ENCODE data around the gene CREB1. TPM values are rescaled to one million over a fixed set of nuclear protein-coding genes. Genes with fewer than 3 reads are reported as not detected.

CREB1 gene
- total and polyA plus RNA-seq, 2 donors (not counting 1 experiment from before 2014, with no cell fraction given): 37.7 to 47.4 TPM

DNA sequence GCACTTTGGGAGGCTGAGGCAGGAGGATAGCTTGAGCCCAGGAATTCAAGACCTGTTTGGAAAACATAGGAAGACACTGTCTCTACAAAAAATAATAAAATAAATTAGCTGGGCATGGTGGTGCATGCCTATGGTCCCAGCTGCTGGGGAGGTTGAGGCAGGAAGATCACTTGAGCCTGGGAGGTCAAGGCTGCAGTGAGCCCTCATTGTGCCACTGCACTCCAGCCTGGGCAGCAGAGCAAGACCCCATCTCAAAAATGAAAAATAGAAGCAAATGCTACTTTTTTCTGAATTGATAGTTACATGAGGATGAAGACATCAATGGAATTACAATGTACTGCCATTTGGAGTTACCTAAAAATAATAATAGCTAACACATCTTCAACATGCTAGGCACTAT lies 63.5 kb downstream of the CREB1 start:
- Histone ChIP-seq H3K36me3 (ENCODE audit: control insufficient read depth, insufficient read depth, low read length) (no peaks in the 10 kb centered on the region), H2AFZ (ENCODE audit: low read length) (no peak overlapping the region), H3K27ac (ENCODE audit: insufficient read depth, low read length) (no peak overlapping the region), H3K9me3 (ENCODE audit: control insufficient read depth, insufficient read depth, low read depth, low read length) (no peaks in the 10 kb centered on the region), H3K4me2 (ENCODE audit: extremely low read depth, insufficient read depth, low read length) (no peak overlapping the region), H3K4me1 (ENCODE audit: control insufficient read depth, extremely low read depth, insufficient read depth, low read length) (no peaks in the 10 kb centered on the region), H4K20me1 (ENCODE audit: control insufficient read depth, extremely low read depth, insufficient read depth, low read length) (no peaks in the 10 kb centered on the region), H3K9ac (ENCODE audit: insufficient read depth, low read length) (no peak overlapping the region), H3K4me3 (replicated peaks in 1 of 4; ENCODE audit: control extremely low read depth in 1 of 4, insufficient read depth in 1 of 4, low read depth in 3 of 4, low read length in 4 of 4) (no peak overlapping the region), H3K79me2 (ENCODE audit: control insufficient read depth, insufficient read depth, low read length) (no peaks in the 10 kb centered on the region), H3K27me3 (ENCODE audit: control insufficient read depth, insufficient read depth, low read length) (no peaks in the 10 kb centered on the region)
- TF ChIP-seq EZH2 (IDR thresholded peaks at IDR 0.05; ENCODE audit: low read length, missing control alignments): no peak
- TF ChIP-seq, protein P1, sequence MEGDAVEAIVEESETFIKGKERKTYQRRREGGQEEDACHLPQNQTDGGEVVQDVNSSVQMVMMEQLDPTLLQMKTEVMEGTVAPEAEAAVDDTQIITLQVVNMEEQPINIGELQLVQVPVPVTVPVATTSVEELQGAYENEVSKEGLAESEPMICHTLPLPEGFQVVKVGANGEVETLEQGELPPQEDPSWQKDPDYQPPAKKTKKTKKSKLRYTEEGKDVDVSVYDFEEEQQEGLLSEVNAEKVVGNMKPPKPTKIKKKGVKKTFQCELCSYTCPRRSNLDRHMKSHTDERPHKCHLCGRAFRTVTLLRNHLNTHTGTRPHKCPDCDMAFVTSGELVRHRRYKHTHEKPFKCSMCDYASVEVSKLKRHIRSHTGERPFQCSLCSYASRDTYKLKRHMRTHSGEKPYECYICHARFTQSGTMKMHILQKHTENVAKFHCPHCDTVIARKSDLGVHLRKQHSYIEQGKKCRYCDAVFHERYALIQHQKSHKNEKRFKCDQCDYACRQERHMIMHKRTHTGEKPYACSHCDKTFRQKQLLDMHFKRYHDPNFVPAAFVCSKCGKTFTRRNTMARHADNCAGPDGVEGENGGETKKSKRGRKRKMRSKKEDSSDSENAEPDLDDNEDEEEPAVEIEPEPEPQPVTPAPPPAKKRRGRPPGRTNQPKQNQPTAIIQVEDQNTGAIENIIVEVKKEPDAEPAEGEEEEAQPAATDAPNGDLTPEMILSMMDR (conservative IDR thresholded peaks at IDR 0.05 in 1 of 2, IDR thresholded peaks at IDR 0.05 in 1 of 2; ENCODE audit: low read depth in 1 of 2, low read length in 2 of 2): no peak
- no peak for DNase-seq (ENCODE audit: low read depth in 2 of 2)

DNA sequence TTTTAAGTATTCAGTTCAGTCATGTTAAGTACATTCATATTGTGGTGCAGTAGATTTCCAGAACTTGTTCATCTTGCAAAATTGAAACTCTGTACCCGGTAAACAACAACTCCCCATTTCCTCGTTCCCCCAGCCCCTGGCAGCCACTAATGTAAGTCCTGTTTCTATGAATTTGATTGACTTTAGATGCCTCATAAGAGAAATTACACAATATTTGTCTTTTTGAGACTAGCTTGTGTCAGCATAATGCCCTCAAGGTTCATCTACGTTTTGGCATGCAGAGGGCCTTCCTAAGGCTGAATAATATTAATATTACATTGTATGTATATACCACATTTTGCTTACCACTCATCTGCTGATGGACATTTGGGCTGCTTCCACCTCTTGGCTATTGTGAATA lies 64.5 kb downstream of the CREB1 start:
- no peak overlapping the region for H3K4me3 ChIP-seq (replicated peaks in 1 of 4; ENCODE audit: control extremely low read depth in 1 of 4, insufficient read depth in 1 of 4, low read depth in 3 of 4, low read length in 4 of 4)
- no peak overlapping the region for H3K9ac ChIP-seq (ENCODE audit: insufficient read depth, low read length)
- H3K27me3 ChIP-seq (ENCODE audit: control insufficient read depth, insufficient read depth, low read length): no peaks in the 10 kb centered on the region
- no peaks in the 10 kb centered on the region for H3K4me1 ChIP-seq (ENCODE audit: control insufficient read depth, extremely low read depth, insufficient read depth, low read length)
- H3K9me3 ChIP-seq (ENCODE audit: control insufficient read depth, insufficient read depth, low read depth, low read length): no peaks in the 10 kb centered on the region
- no peak for TF ChIP-seq EZH2 (IDR thresholded peaks at IDR 0.05; ENCODE audit: low read length, missing control alignments)
- TF ChIP-seq, protein P1 (conservative IDR thresholded peaks at IDR 0.05 in 1 of 2, IDR thresholded peaks at IDR 0.05 in 1 of 2; ENCODE audit: low read depth in 1 of 2, low read length in 2 of 2): no peak
- H3K36me3 ChIP-seq (ENCODE audit: control insufficient read depth, insufficient read depth, low read length): no peaks in the 10 kb centered on the region
- no peak overlapping the region for H3K27ac ChIP-seq (ENCODE audit: insufficient read depth, low read length)
- no peak for DNase-seq (ENCODE audit: low read depth in 2 of 2)
- H2AFZ ChIP-seq (ENCODE audit: low read length): no peak overlapping the region
- no peaks in the 10 kb centered on the region for H3K79me2 ChIP-seq (ENCODE audit: control insufficient read depth, insufficient read depth, low read length)
- H4K20me1 ChIP-seq (ENCODE audit: control insufficient read depth, extremely low read depth, insufficient read depth, low read length): no peaks in the 10 kb centered on the region
- H3K4me2 ChIP-seq (ENCODE audit: extremely low read depth, insufficient read depth, low read length): no peak overlapping the region

DNA sequence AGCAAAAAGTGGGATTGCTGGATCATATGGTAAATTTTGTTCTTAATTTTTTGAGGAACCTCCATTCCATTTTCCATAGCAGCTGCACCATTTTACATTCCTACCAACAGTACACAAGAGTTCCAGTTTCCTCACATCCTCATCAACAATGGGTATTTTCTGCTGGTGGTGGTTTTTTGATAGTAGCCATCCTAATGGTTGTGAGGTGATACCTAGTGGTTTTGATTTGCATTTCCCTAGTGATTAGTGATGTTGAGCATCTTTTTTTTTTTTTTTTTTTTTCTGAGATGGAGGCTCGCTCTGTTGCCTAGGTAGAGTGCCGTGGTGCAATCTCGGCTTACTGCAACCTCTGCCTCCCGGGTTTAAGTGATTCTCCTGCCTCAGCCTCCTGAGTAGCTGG lies 65.0 kb downstream of the CREB1 start:
- DNase-seq (ENCODE audit: low read depth in 2 of 2): no peak
- Histone ChIP-seq H3K9me3 (ENCODE audit: control insufficient read depth, insufficient read depth, low read depth, low read length) (no peaks in the 10 kb centered on the region), H3K4me3 (replicated peaks in 1 of 4; ENCODE audit: control extremely low read depth in 1 of 4, insufficient read depth in 1 of 4, low read depth in 3 of 4, low read length in 4 of 4) (no peak overlapping the region), H3K27me3 (ENCODE audit: control insufficient read depth, insufficient read depth, low read length) (no peaks in the 10 kb centered on the region), H3K27ac (ENCODE audit: insufficient read depth, low read length) (no peak overlapping the region), H3K4me1 (ENCODE audit: control insufficient read depth, extremely low read depth, insufficient read depth, low read length) (no peaks in the 10 kb centered on the region), H3K9ac (ENCODE audit: insufficient read depth, low read length) (no peak overlapping the region), H3K4me2 (ENCODE audit: extremely low read depth, insufficient read depth, low read length) (no peak overlapping the region), H4K20me1 (ENCODE audit: control insufficient read depth, extremely low read depth, insufficient read depth, low read length) (no peaks in the 10 kb centered on the region), H3K36me3 (ENCODE audit: control insufficient read depth, insufficient read depth, low read length) (no peaks in the 10 kb centered on the region), H2AFZ (ENCODE audit: low read length) (no peak overlapping the region), H3K79me2 (ENCODE audit: control insufficient read depth, insufficient read depth, low read length) (no peaks in the 10 kb centered on the region)
- TF ChIP-seq, protein P1 (conservative IDR thresholded peaks at IDR 0.05 in 1 of 2, IDR thresholded peaks at IDR 0.05 in 1 of 2; ENCODE audit: low read depth in 1 of 2, low read length in 2 of 2): no peak
- TF ChIP-seq EZH2 (IDR thresholded peaks at IDR 0.05; ENCODE audit: low read length, missing control alignments): no peak
